HG03575 (cell line): ENCODE results near the gene DPYSL4.
"Not testable (repeated sequence)": the region's sequence is repeated elsewhere in the genome, so short reads cannot be mapped to it uniquely, and the experiment has no call there.

Source experiments
- ATAC-seq: cut with Tn5 transposase; IDR thresholded peaks from one replicate; pipeline ENCODE4 v1.9.1; 2021; ENCODE audit not compliant: unreplicated experiment, insufficient number of reproducible peaks, low FRiP score; ENCODE audit errors: extremely low read depth

Gene DPYSL4

GRCh38 chr10:132160834-132161622 lies 25.7 kb upstream of the DPYSL4 start:
- ATAC-seq, result not testable (repeated sequence)

- ATAC-seq, result no peak
Measured at GRCh38 chr10:132162021-132162531, 24.7 kb upstream of the DPYSL4 start.

DNA sequence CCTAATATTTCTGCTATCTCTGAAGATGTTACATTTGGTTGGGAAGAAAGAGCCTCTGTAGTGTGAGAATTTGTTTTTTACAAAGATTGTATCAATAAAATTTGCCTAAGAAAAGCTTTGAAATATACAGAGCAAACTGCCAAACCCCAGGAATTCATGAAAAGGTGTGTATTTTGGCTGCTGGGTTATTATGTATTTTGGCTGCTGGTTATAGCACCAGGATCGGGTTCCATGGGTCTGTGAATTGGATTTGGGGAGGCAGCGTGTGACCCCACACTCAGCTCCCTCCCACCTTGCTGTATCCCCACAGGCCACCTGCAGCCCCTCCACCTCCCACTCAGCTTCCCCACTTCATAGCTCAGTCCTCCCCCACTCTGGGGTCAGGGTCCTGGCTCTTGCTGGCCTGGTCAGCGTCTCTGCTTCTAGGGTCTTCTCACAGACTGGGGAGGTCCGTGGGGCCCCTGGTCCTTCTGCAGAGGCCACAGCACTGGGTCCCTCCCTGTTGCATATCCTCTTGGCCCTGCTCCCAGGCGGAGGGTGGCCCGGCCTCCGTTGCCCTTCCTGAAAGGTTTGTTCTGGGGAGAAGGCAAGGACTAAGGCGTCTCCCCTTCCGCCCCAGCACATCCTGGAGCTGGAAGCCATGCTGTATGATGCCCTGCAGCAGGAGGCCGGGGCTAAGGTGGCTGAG lies 24.0 kb upstream of the DPYSL4 start:
- ATAC-seq, result no peak

GRCh38 chr10:132163278-132163765 lies 23.4 kb upstream of the DPYSL4 start:
- no peak for ATAC-seq

GRCh38 chr10:132163826-132164515 lies 22.8 kb upstream of the DPYSL4 start:
- ATAC-seq, result no peak

DNA sequence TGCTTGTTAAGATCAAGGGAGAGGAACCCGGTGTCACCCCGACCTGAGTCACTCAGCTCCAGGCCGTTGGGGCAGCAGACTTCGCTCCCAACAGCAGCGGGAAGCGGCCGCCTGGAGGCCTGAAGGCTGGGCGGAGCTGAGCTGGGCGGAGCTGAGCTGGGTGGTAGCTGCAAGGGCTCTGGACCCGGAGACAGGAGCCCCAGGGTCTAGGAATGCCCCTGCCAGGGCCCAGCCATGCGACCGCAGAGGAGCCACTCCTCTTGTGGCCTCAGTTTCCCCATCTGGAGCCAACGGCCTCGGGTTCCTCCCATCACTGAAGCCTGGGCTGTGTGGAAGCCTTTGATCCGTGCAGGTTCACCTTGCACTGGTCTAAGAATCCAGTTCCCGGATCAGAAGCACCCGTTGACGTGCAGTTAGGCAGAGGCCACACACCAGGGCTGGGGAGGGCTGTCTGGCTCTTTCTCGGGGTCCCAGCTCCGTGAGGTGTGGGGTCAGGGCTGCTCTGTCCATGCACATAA lies 21.9 kb upstream of the DPYSL4 start:
- ATAC-seq, result no peak

GRCh38 chr10:132165416-132165980 lies 21.2 kb upstream of the DPYSL4 start:
- ATAC-seq, result no peak

DNA sequence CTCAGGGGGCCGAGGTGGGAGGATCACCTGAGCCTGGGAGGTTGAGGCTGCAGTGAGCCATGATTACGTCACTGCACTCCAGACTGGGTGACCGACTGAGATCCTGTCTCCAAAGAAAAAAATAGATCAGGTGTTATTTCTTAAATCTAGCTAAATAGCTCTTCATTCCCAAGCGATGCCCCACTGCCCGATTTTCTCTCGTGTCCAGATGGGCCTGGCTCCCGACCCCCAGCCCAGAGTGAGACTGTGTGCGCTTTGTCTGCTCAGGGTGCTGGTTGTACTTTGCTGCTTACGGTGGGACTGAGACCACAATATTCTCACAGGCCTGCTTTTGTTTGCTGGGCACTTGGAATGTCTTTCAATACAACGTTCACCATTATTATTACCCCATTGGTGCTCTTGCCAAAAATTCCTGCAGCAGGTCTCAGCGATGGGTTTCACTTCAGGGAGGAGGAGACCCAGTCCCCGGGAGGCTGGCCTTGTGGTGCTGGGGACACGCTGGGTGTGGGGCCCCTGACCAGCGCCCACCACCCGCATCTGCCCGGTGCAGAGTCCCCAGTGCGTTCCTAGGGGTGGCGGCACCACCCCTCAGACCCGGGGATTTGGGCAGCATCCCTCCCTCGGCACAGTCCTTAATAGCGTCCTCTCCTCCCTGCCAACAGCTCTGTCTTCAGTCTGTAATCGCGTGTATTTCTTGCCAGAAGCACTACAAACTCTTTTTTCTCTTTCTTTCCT lies 20.4 kb upstream of the DPYSL4 start:
- ATAC-seq, result no peak

- ATAC-seq, result no peak
Measured at GRCh38 chr10:132167041-132167674, 19.6 kb upstream of the DPYSL4 start.

DNA sequence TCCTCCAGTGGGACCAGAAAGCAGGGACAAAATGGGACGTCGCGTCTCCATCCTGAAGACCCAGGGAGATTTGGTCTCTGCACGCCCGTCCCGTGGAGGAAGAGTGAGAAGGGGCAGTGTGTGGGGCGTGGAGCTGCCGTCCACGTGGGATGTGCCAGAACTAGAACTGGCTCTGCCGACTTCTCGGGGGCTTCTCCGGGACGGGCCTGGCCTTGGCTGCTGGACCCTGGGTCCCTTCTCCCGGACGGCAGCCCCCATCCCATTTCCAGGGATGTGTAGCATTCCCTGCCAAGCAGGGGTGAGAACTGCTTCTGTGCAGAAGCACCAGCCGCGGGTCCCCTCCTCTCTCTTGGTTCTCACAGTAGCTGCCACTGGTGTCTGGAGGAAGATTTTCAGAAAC lies 18.8 kb upstream of the DPYSL4 start:
- no peak for ATAC-seq

- ATAC-seq, result no peak
Measured at GRCh38 chr10:132168571-132169030, 18.1 kb upstream of the DPYSL4 start.

- ATAC-seq, result no peak
Measured at GRCh38 chr10:132169031-132169765, 17.6 kb upstream of the DPYSL4 start.

DNA sequence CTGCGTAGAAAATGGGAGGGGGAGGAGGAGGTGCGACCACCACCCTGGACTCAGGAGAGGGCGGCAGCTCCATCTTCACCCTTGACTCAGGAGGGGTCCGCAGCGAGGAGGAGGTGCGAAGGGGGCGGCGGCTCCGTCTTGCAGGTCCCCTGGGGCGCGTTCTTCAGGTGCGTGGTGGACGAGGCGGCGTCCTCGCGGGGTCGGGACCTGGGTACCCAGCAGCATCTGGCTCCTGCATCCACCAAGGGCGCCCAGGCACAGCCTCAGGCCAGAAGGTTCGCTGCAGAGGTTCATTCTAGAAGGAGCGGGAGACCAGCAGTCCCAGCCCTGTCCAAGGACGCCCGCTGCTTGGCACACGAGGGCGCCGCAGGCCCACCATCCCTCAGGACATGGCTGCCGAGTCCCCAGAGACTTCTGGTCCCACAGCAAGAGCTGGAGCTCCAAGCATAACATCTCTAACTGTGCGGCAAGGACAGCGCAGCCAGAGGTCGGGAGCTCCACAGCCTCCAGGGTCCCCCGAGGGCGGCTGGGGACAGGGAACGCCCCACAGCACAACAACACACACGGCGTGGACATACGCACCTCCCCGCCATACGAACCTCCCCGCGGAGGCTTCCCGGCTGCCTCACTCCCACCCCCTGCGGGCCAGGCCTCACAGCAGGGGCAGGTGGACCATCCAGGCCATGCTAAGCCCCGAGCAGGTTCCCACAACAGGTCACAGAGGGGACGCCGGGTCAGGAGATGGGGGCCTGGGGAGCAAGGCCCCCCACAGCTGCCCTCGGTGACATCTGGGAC lies 16.8 kb upstream of the DPYSL4 start:
- ATAC-seq, result no peak

DNA sequence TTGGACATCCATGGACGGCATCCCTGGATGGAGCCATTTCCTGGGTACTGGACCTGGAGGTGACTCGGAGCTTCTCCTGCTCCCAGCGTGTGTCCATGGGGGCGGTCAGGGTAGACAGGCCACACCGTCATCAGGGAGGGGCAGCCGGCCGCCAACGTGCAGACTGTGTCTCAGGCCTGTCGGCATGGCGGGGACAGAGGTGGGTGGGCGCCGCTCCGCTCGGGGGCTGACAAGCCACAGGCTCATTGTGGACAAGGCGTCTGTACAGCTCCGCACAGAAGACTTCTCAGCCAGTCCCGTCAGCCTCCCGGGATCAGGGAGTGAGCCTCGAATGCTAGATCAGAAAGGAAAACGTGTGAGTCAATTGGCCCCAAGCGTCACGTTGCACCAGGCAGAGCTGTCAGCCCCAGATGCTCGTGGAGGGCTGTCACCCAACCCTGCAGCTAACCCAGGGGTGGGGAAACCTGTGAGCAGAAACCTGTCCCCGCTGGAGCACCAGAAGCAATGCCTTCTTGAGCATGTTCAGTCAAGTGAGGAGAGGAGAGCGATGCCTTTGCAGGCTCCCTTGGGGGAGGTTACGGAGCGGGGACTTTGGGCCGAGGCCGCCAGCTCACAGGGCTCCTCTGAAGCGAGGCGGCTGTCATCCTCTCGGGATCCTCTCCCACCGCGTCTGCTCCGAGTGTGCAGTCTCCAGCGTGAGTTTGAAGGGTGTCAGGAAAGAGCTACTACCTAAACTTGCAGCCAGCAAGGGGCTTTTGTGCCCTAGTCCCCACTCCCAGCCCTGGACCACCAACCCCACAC lies 16.0 kb upstream of the DPYSL4 start:
- no peak for ATAC-seq

- ATAC-seq, result no peak
Measured at GRCh38 chr10:132172091-132173066, 14.4 kb upstream of the DPYSL4 start.
